GM19025 (cell line): Measurements from ENCODE around the gene ZNF350.
"Not testable (repeated sequence)": the region's sequence is repeated elsewhere in the genome, so short reads cannot be mapped to it uniquely, and the experiment has no call there.

ENCODE experiments used
- ATAC-seq: cut with Tn5 transposase; IDR thresholded peaks from one replicate; pipeline ENCODE4 v1.9.1; 2021; ENCODE audit warnings: mild to moderate bottlenecking, low read depth, moderate library complexity; ENCODE audit not compliant: unreplicated experiment

ZNF350 gene

GRCh38 chr19:51986309-51987291, at the start of gene ZNF350:
TSS of gene ZNF350 (minus strand) at chr19:51986840. CDS start at chr19:51974360, 12,480 bp downstream.
- peak; percentile 79 for ATAC-seq

GRCh38 chr19:52034051-52034728, 47.5 kb upstream of the ZNF350 start:
- ATAC-seq: no peak

GRCh38 chr19:52028780-52029123, 42.1 kb upstream of the ZNF350 start:
- no peak for ATAC-seq

- ATAC-seq: peak; percentile 75
Observed at GRCh38 chr19:52028027-52028779, 41.6 kb upstream of the ZNF350 start, which contains the start of gene ZNF614. TSS of gene ZNF614 (minus strand) at chr19:52028379. CDS start at chr19:52025745, 2,634 bp downstream.

GRCh38 chr19:52026255-52026990, 39.8 kb upstream of the ZNF350 start:
- not testable (repeated sequence) for ATAC-seq

- not testable (repeated sequence) for ATAC-seq
Observed at GRCh38 chr19:52024478-52024877, 37.8 kb upstream of the ZNF350 start.

GRCh38 chr19:52022193-52022592, 35.6 kb upstream of the ZNF350 start:
- no peak for ATAC-seq

- no peak for ATAC-seq
Observed at GRCh38 chr19:52020506-52020905, 33.9 kb upstream of the ZNF350 start.

- ATAC-seq: no peak
Observed at GRCh38 chr19:52010674-52011073, 24.0 kb upstream of the ZNF350 start.

- ATAC-seq: peak; percentile 95
Observed at GRCh38 chr19:52007806-52008557, 21.3 kb upstream of the ZNF350 start, which contains the start of gene ZNF615. TSS of gene ZNF615 (minus strand) at chr19:52008211. CDS start at chr19:52003711, 4,500 bp downstream.

GRCh38 chr19:52007451-52007805, 20.8 kb upstream of the ZNF350 start:
- no peak for ATAC-seq

- ATAC-seq: no peak
Observed at GRCh38 chr19:51994048-51994644, 7.5 kb upstream of the ZNF350 start.

GRCh38 chr19:51993422-51993821, 6.8 kb upstream of the ZNF350 start:
- ATAC-seq: no peak

GRCh38 chr19:51983361-51983760, 3.3 kb downstream of the ZNF350 start:
- ATAC-seq: no peak

- ATAC-seq: not testable (repeated sequence)
Observed at GRCh38 chr19:51980926-51981325, 5.7 kb downstream of the ZNF350 start.

- no peak for ATAC-seq
Observed at GRCh38 chr19:51980116-51980736, 6.4 kb downstream of the ZNF350 start.

GRCh38 chr19:51978882-51979281, 7.8 kb downstream of the ZNF350 start:
- no peak for ATAC-seq

GRCh38 chr19:51977346-51977745, 9.3 kb downstream of the ZNF350 start:
- no peak for ATAC-seq
